Measurements from ENCODE around the gene DCLRE1B. TPM values are rescaled to one million over a fixed set of nuclear protein-coding genes. Genes with fewer than 3 reads are reported as not detected.

DCLRE1B gene
- total RNA-seq, 1 experiment from 2014 or later: 9.4 TPM

DNA sequence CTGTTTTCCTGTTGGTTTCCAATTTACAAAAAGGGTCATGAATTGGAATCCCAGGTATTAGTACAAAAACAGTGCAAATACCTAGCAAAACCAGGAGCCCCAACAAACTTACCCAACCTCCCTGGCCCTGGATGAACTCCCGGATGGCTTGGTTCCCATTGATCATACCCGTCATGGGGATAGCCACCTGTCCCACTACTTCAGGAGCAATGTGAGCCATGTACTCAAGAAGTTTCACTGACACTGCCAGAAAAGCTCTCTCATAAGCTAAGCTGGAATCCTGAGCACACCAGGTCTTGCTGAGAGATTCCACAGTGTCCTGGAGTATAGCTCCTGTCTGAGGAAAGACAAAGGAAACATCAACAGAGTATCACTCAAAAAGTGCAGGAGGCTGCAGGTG, 23.5 kb upstream of the DCLRE1B start:
- CTCF ChIA-PET: no interaction called here
- TF ChIP-seq FOXP1 (CRISPR knock-in tag; IDR thresholded peaks at IDR 0.05; ENCODE audit: borderline replicate concordance): no peak
- TF ChIP-seq NFYB (CRISPR knock-in tag; conservative IDR thresholded peaks at IDR 0.05; ENCODE audit: low read depth): no peak
- TF ChIP-seq MYBL2 (CRISPR knock-in tag; IDR thresholded peaks at IDR 0.05): no peak
- TF ChIP-seq ESRRA (CRISPR knock-in tag; IDR thresholded peaks at IDR 0.05; ENCODE audit: borderline replicate concordance): no peak
- no peak for TF ChIP-seq HMGA2 (CRISPR knock-in tag; IDR thresholded peaks at IDR 0.05)
- no peak for TF ChIP-seq ELF4 (CRISPR knock-in tag; IDR thresholded peaks at IDR 0.05; ENCODE audit: low read depth)
- TF ChIP-seq, protein P1, sequence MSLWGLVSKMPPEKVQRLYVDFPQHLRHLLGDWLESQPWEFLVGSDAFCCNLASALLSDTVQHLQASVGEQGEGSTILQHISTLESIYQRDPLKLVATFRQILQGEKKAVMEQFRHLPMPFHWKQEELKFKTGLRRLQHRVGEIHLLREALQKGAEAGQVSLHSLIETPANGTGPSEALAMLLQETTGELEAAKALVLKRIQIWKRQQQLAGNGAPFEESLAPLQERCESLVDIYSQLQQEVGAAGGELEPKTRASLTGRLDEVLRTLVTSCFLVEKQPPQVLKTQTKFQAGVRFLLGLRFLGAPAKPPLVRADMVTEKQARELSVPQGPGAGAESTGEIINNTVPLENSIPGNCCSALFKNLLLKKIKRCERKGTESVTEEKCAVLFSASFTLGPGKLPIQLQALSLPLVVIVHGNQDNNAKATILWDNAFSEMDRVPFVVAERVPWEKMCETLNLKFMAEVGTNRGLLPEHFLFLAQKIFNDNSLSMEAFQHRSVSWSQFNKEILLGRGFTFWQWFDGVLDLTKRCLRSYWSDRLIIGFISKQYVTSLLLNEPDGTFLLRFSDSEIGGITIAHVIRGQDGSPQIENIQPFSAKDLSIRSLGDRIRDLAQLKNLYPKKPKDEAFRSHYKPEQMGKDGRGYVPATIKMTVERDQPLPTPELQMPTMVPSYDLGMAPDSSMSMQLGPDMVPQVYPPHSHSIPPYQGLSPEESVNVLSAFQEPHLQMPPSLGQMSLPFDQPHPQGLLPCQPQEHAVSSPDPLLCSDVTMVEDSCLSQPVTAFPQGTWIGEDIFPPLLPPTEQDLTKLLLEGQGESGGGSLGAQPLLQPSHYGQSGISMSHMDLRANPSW (CRISPR knock-in tag; conservative IDR thresholded peaks at IDR 0.05; ENCODE audit: low read depth): no peak
- TF ChIP-seq, protein P2, sequence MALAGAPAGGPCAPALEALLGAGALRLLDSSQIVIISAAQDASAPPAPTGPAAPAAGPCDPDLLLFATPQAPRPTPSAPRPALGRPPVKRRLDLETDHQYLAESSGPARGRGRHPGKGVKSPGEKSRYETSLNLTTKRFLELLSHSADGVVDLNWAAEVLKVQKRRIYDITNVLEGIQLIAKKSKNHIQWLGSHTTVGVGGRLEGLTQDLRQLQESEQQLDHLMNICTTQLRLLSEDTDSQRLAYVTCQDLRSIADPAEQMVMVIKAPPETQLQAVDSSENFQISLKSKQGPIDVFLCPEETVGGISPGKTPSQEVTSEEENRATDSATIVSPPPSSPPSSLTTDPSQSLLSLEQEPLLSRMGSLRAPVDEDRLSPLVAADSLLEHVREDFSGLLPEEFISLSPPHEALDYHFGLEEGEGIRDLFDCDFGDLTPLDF (CRISPR knock-in tag; IDR thresholded peaks at IDR 0.05): no peak
- TF ChIP-seq, protein P3, sequence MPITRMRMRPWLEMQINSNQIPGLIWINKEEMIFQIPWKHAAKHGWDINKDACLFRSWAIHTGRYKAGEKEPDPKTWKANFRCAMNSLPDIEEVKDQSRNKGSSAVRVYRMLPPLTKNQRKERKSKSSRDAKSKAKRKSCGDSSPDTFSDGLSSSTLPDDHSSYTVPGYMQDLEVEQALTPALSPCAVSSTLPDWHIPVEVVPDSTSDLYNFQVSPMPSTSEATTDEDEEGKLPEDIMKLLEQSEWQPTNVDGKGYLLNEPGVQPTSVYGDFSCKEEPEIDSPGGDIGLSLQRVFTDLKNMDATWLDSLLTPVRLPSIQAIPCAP (CRISPR knock-in tag; IDR thresholded peaks at IDR 0.05): no peak
- TF ChIP-seq, protein P4, sequence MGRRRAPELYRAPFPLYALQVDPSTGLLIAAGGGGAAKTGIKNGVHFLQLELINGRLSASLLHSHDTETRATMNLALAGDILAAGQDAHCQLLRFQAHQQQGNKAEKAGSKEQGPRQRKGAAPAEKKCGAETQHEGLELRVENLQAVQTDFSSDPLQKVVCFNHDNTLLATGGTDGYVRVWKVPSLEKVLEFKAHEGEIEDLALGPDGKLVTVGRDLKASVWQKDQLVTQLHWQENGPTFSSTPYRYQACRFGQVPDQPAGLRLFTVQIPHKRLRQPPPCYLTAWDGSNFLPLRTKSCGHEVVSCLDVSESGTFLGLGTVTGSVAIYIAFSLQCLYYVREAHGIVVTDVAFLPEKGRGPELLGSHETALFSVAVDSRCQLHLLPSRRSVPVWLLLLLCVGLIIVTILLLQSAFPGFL (CRISPR knock-in tag; IDR thresholded peaks at IDR 0.05; ENCODE audit: borderline replicate concordance): no peak
- TF ChIP-seq ETV6 (CRISPR knock-in tag; IDR thresholded peaks at IDR 0.05): no peak
- TF ChIP-seq ATF1 (CRISPR knock-in tag; IDR thresholded peaks at IDR 0.05): no peak

DNA sequence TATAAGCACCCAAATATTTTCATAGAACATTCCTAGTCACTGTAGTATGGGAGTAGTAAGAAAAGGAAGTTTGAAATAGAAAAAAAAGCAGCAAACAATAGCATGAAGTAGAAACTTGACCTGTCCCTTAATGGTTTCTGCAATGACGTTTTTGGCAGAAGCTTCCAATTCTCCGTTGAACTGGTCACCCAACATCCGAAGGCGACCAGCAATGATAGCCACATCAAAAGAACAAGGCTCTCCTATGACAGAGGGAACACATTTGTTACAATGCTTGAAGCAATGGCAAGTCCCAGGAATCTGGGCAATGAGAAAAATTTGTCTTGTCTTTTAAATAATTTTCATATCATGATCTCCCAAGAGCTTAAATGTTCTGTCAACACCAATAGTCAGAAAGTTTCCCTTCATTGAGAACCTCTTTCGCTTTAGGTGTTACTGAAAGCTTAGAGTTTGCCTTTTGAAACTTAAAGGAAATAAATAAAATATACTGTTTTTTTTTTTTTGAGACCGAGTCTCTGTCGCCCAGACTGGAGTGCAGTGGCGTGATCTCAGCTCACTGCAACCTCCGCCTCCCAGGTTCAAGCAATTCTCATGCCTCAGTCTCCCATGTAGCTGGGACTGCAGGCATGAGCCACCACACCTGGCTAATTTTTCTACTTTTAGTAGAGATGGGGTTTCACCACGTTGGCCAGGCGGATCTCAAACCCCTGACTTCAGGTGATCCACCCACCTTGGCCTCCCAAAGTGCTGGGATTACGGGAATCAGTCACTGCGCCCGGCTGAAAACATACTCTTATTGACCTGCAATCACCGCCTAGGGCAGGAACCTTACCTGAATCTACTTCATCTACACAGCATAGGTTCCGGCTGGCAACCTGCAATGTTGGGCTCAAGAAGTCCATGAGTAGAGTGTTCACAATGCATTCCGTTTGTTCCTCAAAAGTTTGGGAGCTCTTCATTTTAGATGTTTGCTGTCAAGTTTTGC, 18.4 kb upstream of the DCLRE1B start:
- CTCF ChIA-PET: no interaction called here
- Mint-ChIP-seq H3K27ac (no peak overlapping the region), H3K9me3 (no peaks in the 10 kb centered on the region), H3K4me1 (no peaks in the 10 kb centered on the region), H3K27me3 (ENCODE audit: low read depth) (peaks cover 4% of the 10 kb centered on the region), H3K36me3 (no peaks in the 10 kb centered on the region), H3K4me3 (no peak overlapping the region)
- DNase-seq (ENCODE audit: low spot score): no peak
- ATAC-seq: no peak
- POLR2A ChIA-PET: no interaction called here
- TF ChIP-seq ZNF416 (CRISPR knock-in tag; IDR thresholded peaks at IDR 0.05): no peak
- no peak for TF ChIP-seq SMAD3 (CRISPR knock-in tag; IDR thresholded peaks at IDR 0.05; ENCODE audit: borderline replicate concordance)
- TF ChIP-seq, protein P5, sequence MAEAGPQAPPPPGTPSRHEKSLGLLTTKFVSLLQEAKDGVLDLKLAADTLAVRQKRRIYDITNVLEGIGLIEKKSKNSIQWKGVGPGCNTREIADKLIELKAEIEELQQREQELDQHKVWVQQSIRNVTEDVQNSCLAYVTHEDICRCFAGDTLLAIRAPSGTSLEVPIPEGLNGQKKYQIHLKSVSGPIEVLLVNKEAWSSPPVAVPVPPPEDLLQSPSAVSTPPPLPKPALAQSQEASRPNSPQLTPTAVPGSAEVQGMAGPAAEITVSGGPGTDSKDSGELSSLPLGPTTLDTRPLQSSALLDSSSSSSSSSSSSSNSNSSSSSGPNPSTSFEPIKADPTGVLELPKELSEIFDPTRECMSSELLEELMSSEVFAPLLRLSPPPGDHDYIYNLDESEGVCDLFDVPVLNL (CRISPR knock-in tag; IDR thresholded peaks at IDR 0.05; ENCODE audit: borderline replicate concordance, low read depth): no peak
- TF ChIP-seq, protein P6, sequence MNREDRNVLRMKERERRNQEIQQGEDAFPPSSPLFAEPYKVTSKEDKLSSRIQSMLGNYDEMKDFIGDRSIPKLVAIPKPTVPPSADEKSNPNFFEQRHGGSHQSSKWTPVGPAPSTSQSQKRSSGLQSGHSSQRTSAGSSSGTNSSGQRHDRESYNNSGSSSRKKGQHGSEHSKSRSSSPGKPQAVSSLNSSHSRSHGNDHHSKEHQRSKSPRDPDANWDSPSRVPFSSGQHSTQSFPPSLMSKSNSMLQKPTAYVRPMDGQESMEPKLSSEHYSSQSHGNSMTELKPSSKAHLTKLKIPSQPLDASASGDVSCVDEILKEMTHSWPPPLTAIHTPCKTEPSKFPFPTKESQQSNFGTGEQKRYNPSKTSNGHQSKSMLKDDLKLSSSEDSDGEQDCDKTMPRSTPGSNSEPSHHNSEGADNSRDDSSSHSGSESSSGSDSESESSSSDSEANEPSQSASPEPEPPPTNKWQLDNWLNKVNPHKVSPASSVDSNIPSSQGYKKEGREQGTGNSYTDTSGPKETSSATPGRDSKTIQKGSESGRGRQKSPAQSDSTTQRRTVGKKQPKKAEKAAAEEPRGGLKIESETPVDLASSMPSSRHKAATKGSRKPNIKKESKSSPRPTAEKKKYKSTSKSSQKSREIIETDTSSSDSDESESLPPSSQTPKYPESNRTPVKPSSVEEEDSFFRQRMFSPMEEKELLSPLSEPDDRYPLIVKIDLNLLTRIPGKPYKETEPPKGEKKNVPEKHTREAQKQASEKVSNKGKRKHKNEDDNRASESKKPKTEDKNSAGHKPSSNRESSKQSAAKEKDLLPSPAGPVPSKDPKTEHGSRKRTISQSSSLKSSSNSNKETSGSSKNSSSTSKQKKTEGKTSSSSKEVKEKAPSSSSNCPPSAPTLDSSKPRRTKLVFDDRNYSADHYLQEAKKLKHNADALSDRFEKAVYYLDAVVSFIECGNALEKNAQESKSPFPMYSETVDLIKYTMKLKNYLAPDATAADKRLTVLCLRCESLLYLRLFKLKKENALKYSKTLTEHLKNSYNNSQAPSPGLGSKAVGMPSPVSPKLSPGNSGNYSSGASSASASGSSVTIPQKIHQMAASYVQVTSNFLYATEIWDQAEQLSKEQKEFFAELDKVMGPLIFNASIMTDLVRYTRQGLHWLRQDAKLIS (CRISPR knock-in tag; IDR thresholded peaks at IDR 0.05; ENCODE audit: borderline replicate concordance): no peak
- no peak for TF ChIP-seq ZNF423 (CRISPR knock-in tag; IDR thresholded peaks at IDR 0.05)
- TF ChIP-seq, protein P2 (CRISPR knock-in tag; IDR thresholded peaks at IDR 0.05): no peak
- TF ChIP-seq TEAD1 (CRISPR knock-in tag; IDR thresholded peaks at IDR 0.05): no peak
- TF ChIP-seq RELA (CRISPR knock-in tag; IDR thresholded peaks at IDR 0.05; ENCODE audit: borderline replicate concordance): no peak

More for the DNA sequence above, 23.5 kb upstream of the DCLRE1B start:
- no peak overlapping the region for H3K4me3 Mint-ChIP-seq
- no peaks in the 10 kb centered on the region for H3K9me3 Mint-ChIP-seq
- no peaks in the 10 kb centered on the region; the same call in 1 of the 2 replicates for H3K27me3 Mint-ChIP-seq (ENCODE audit: low read depth)
- POLR2A ChIA-PET: no interaction called here
- no peaks in the 10 kb centered on the region for H3K36me3 Mint-ChIP-seq
- H3K4me1 Mint-ChIP-seq: peaks cover 8% of the 10 kb centered on the region
- ATAC-seq: no peak
- no peak for DNase-seq (ENCODE audit: low spot score)
- H3K27ac Mint-ChIP-seq: 0 out of 2 replicates have a peak overlapping the region, but pooled peaks have one; percentile 31
